Measurements from ENCODE around the gene NPPA. TPM values are rescaled to one million over a fixed set of nuclear protein-coding genes. Genes with fewer than 3 reads are reported as not detected.

The NPPA gene
- total and polyA plus RNA-seq, 10 of the 15 experiments (the other 5 are each of a cell fraction or from before 2014, with no cell fraction given), result 0.31 to 0.39 TPM; not detected in 8

- TF ChIP-seq ZBTB40 (IDR thresholded peaks at IDR 0.05; ENCODE audit: borderline replicate concordance) (no peak), NFYB (IDR thresholded peaks at IDR 0.05; ENCODE audit: insufficient read depth, low read depth, low read length) (no peak), BCLAF1 (IDR thresholded peaks at IDR 0.05) (no peak), MEF2A (IDR thresholded peaks at IDR 0.05; ENCODE audit: insufficient read depth, low read depth, low read length) (no peak), BMI1 (IDR thresholded peaks at IDR 0.05; ENCODE audit: borderline replicate concordance) (no peak), EED (IDR thresholded peaks at IDR 0.05; ENCODE audit: low read depth) (no peak), TCF3 (IDR thresholded peaks at IDR 0.05; ENCODE audit: borderline replicate concordance, insufficient read depth, low read depth, low read length) (no peak), ZNF274 (IDR thresholded peaks at IDR 0.05; ENCODE audit: insufficient read depth, insufficient read length) (no peak), RFX5 (IDR thresholded peaks at IDR 0.05; ENCODE audit: low read depth, low read length) (no peak), MXI1 (IDR thresholded peaks at IDR 0.05; ENCODE audit: low read depth, low read length) (no peak)
Measured at GRCh38 chr1:11854519-11854918, 6.9 kb upstream of the NPPA start (continued).

All from GM12878 (cell line).